Activated CD4-positive, alpha-beta memory T cell treated with anti-CD3 and anti-CD28 coated beads for 36 hours (primary cell): ENCODE data around the gene RCCD1. TPM values are rescaled to one million over a fixed set of nuclear protein-coding genes. Genes with fewer than 3 reads are reported as not detected.

Experiments used
- CTCF ChIA-PET: fragments of 350-600 bp; sonication (Branson Sonifier 250); formaldehyde crosslinking; loops from one replicate; lab custom pipeline; 2021; ENCODE audit warnings: antibody characterized with exemption, inconsistent platforms; lab: Charles Lee
- POLR2A ChIA-PET: fragments of 350-600 bp; sonication (Branson Sonifier 250); formaldehyde crosslinking; loops from one replicate; lab custom pipeline; 2021; ENCODE audit warnings: antibody characterized with exemption; lab: Charles Lee
- DNase-seq: peaks from one replicate; pipeline ENCODE4 v3.0.0-alpha.2; 2020
- H3K27ac Mint-ChIP-seq: one replicate; pipeline ENCODE4 v1.8.0; 2021; ENCODE audit warnings: mixed read lengths
- H3K27me3 Mint-ChIP-seq: one replicate; pipeline ENCODE4 v1.8.0; 2021; ENCODE audit warnings: mixed read lengths
- H3K36me3 Mint-ChIP-seq: one replicate; pipeline ENCODE4 v1.8.0; 2021; ENCODE audit warnings: mixed read lengths
- H3K4me1 Mint-ChIP-seq: one replicate; pipeline ENCODE4 v1.8.0; 2021; ENCODE audit warnings: low read depth, mixed read lengths
- H3K4me3 Mint-ChIP-seq: one replicate; pipeline ENCODE4 v1.8.0; 2021; ENCODE audit warnings: mild to moderate bottlenecking, mixed read lengths
- H3K9me3 Mint-ChIP-seq: one replicate; pipeline ENCODE4 v1.8.0; 2021; ENCODE audit warnings: mixed read lengths
- intact Hi-C: fragments of 100-400 bp; cut with micrococcal nuclease; formaldehyde crosslinking; loops from one replicate; pipeline ENCODE4 v1.15.1; 2023
- total RNA-seq, 2 experiments: library from RNA; stranded (reverse); gene quantifications; one replicate each; pipeline ENCODE4 v1.2.3, GENCODE V29; 2021

Gene RCCD1
- total RNA-seq, 2 experiments from 2014 or later, result 39.9 to 41.4 TPM

GRCh38 chr15:90911906-90912769 lies 42.5 kb upstream of the RCCD1 start:
- H3K4me1 Mint-ChIP-seq, result no peaks in the 10 kb centered on the region
- H3K36me3 Mint-ChIP-seq, result peaks cover 54% of the 10 kb centered on the region
- H3K27ac Mint-ChIP-seq, result no peak overlapping the region
- no peak overlapping the region for H3K4me3 Mint-ChIP-seq
- ChIA-PET POLR2A (no interaction called here), CTCF (interaction anchor here (1.1 kb wide), 1 partner anchor 26 kb away, joined by 3 read pairs; no protein-coding TSS in a partner anchor)
- no peak for DNase-seq
- H3K27me3 Mint-ChIP-seq, result no peaks in the 10 kb centered on the region
- no peaks in the 10 kb centered on the region for H3K9me3 Mint-ChIP-seq
- intact Hi-C loops, result no loop called here

GRCh38 chr15:90912770-90913075 lies 42.0 kb upstream of the RCCD1 start:
- H3K27me3 Mint-ChIP-seq, result no peaks in the 10 kb centered on the region
- no peak for DNase-seq
- intact Hi-C loops, result no loop called here
- H3K4me3 Mint-ChIP-seq, result no peak overlapping the region
- H3K27ac Mint-ChIP-seq, result no peak overlapping the region
- H3K9me3 Mint-ChIP-seq, result no peaks in the 10 kb centered on the region
- peaks cover 54% of the 10 kb centered on the region for H3K36me3 Mint-ChIP-seq
- CTCF ChIA-PET, result no interaction called here
- H3K4me1 Mint-ChIP-seq, result no peaks in the 10 kb centered on the region
- POLR2A ChIA-PET, result no interaction called here

GRCh38 chr15:90913398-90913944 lies 41.2 kb upstream of the RCCD1 start:
- intact Hi-C loops, result no loop called here
- no peaks in the 10 kb centered on the region for H3K27me3 Mint-ChIP-seq
- no peak overlapping the region for H3K27ac Mint-ChIP-seq
- no peak overlapping the region for H3K4me3 Mint-ChIP-seq
- peaks cover 55% of the 10 kb centered on the region for H3K36me3 Mint-ChIP-seq
- no peaks in the 10 kb centered on the region for H3K9me3 Mint-ChIP-seq
- POLR2A ChIA-PET, result interaction anchor here (0.7 kb wide), 1 partner anchor 24 kb away, joined by 3 read pairs; no protein-coding TSS in a partner anchor
- DNase-seq, result no peak
- CTCF ChIA-PET, result interaction anchor here (0.7 to 1.5 kb wide), 3 partner anchors 11 to 43 kb away, joined by 3 to 5 read pairs (median 4); partner anchors contain the start of gene MAN2A2
- no peaks in the 10 kb centered on the region for H3K4me1 Mint-ChIP-seq

DNA sequence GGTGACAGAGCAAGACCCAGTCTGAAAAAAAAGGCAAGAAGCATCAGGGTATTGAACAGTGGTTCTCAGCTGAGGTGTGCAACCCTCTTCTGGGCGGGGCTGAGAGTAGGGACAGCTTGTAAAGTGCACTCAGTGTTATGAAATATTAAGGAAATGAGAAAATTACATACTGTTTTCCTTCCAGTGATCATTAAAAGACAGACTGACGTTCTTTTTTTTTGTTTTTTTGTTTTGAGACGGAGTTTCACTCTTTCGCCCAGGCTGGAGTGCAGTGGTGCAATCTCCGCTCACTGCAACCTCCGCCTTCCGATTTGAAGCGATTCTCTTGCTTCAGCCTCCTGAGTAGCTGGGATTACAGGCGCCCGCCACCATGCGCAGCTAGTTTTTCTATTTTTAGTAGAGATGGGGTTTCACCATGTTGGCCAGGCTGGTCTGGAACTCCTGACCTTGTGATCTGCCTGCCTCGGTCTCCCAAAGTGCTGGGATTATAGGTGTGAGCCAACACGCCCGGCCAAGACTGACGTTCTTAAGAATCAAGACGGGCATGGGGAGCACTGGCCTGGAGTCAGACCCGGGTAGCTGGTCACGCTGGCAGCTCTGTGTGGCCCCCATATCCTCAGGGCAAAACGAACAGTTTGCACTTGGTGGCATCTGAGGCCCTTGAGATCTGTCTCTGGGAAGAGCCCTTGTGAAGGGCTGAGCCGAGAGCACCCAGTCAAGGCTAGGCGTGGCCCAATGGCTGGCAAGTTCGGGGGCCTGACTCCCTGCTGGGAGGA lies 40.2 kb upstream of the RCCD1 start:
- POLR2A ChIA-PET, result interaction anchor here (0.6 to 0.7 kb wide), 2 partner anchors 25 to 471 kb away, joined by 3 read pairs; no protein-coding TSS in a partner anchor
- CTCF ChIA-PET, result interaction anchor here (0.7 to 1.8 kb wide), 4 partner anchors 12 to 42 kb away, joined by 3 to 5 read pairs (median 4); partner anchors contain the start of genes HDDC3 and MAN2A2
- Mint-ChIP-seq H3K36me3 (peaks cover 56% of the 10 kb centered on the region), H3K4me3 (no peak overlapping the region), H3K27me3 (no peaks in the 10 kb centered on the region), H3K27ac (no peak overlapping the region), H3K9me3 (no peaks in the 10 kb centered on the region), H3K4me1 (no peaks in the 10 kb centered on the region)
- DNase-seq, result no peak
- intact Hi-C loops, result no loop called here

DNA sequence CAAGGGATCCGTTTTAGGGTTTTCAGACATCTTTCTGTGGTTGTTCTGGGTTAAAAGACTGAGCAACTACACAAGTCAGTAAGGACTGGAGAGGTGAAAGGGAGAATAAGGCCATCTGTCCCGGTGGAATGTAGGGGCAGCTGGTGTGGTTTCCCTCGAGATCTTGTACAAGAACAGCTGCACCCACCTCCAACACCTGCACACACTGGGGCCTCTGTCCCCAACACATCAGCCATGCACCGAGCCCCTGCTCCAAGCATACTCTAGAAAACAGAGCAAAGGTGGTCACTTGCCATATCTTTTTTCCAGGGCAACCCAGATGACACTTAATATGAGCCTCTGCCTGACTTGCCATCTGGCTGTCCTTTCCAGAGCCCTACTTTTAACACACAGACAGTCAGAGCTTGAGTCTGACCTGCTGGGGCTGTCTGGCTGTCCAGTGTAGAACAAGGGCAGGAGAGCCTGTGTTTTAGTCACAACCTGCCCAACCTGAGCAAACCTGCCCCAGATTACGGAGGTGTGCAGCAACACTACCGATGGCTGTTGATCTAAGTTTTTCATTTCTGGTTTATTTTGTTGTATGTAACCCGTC lies 39.4 kb upstream of the RCCD1 start:
- ChIA-PET POLR2A (no interaction called here), CTCF (interaction anchor here (1.8 kb wide), 1 partner anchor 17 kb away, joined by 5 read pairs; the partner anchor contains the start of gene HDDC3)
- no peaks in the 10 kb centered on the region for H3K27me3 Mint-ChIP-seq
- peaks cover 63% of the 10 kb centered on the region for H3K36me3 Mint-ChIP-seq
- H3K4me1 Mint-ChIP-seq, result no peaks in the 10 kb centered on the region
- H3K9me3 Mint-ChIP-seq, result no peaks in the 10 kb centered on the region
- intact Hi-C loops, result no loop called here
- H3K4me3 Mint-ChIP-seq, result no peak overlapping the region
- H3K27ac Mint-ChIP-seq, result no peak overlapping the region
- DNase-seq, result no peak

DNA sequence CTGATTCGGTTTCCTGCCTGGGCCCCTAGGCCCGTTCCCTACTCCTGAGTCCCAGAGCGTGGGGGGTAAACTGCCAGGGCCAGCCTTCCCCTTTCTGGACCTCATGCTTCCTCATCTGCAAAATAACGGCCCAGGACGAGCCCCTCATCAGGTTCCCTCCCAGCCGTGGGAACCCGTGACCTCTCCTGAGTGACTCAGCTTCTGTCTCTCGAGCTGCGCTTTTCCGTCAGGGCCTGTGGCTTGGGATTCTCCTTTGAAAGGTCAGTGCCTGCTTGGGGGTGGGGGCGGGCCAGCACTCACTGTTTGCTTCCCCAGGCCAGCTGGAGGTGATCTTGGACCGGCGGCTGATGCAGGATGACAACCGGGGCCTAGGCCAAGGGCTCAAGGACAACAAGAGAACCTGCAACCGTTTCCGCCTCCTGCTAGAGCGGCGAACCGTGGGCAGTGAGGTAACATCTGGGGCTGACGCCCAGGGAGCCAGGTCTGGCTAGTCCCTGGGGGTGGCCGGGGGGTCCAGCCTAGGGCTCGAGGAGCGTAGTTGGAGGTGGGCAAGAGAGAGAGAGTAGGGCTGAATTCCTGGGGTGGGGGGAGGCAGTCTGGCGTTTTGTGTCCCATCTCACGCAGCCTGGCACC lies 38.8 kb upstream of the RCCD1 start:
- intact Hi-C loops, result no loop called here
- Mint-ChIP-seq H3K27me3 (no peaks in the 10 kb centered on the region), H3K27ac (no peak overlapping the region), H3K9me3 (no peaks in the 10 kb centered on the region), H3K4me1 (no peaks in the 10 kb centered on the region), H3K36me3 (peaks cover 64% of the 10 kb centered on the region), H3K4me3 (no peak overlapping the region)
- POLR2A ChIA-PET, result no interaction called here
- CTCF ChIA-PET, result interaction anchor here (1.8 kb wide), 1 partner anchor 16 kb away, joined by 5 read pairs; the partner anchor contains the start of gene HDDC3
- DNase-seq, result no peak

DNA sequence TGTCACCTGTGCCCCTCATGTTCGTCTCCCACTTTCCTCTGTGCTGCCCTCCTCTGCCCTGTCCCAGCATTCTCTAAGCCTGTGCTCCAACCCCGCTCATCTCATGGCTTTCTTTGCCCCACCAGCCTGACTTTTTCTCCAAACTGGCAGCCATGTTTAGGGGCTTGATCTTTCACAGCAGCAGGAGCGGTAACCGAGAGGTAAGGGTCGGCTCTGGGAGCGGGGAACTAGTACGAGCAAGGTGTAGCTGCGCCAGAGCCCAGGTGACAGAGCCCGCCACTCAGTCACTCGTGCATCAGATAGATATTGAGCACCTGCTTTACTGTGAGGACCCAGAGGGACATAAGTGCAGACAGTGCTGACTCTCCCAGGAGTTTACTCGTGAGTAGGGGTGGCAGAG lies 38.2 kb upstream of the RCCD1 start:
- Mint-ChIP-seq H3K4me3 (no peak overlapping the region), H3K4me1 (no peaks in the 10 kb centered on the region), H3K36me3 (peaks cover 65% of the 10 kb centered on the region), H3K27me3 (no peaks in the 10 kb centered on the region), H3K27ac (no peak overlapping the region), H3K9me3 (no peaks in the 10 kb centered on the region)
- intact Hi-C loops, result no loop called here
- POLR2A ChIA-PET, result no interaction called here
- CTCF ChIA-PET, result interaction anchor here (1.3 kb wide), 1 partner anchor 14 kb away, joined by 3 read pairs; the partner anchor contains the start of gene MAN2A2
- DNase-seq, result no peak

DNA sequence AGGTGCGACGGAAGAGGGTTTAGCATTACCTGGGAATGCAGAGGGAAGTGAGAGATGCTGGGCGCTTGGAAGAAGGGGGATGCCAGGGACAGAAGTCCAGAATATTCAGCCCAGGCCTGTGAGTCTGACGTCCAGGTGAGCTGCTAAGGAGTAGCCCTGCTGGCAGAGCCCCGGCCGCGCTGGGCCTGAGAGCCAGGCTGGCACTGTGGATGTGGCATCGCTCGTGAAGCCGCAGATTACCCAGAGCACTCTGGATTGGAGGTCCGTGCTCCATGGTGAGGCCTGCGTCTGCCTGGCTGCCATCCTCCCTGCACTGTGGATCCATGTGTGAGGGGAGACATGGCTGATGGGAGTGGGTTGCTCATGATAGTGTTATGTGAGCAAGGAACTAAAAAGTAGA lies 37.1 kb upstream of the RCCD1 start:
- intact Hi-C loops, result no loop called here
- no peak for DNase-seq
- ChIA-PET CTCF (interaction anchor here (1.0 to 1.3 kb wide), 2 partner anchors 14 to 15 kb away, joined by 3 to 4 read pairs; partner anchors contain the start of genes HDDC3 and MAN2A2), POLR2A (no interaction called here)
- no peaks in the 10 kb centered on the region for H3K9me3 Mint-ChIP-seq
- no peak overlapping the region for H3K4me3 Mint-ChIP-seq
- peaks cover 7% of the 10 kb centered on the region for H3K4me1 Mint-ChIP-seq
- H3K36me3 Mint-ChIP-seq, result peaks cover 69% of the 10 kb centered on the region
- H3K27me3 Mint-ChIP-seq, result no peaks in the 10 kb centered on the region
- H3K27ac Mint-ChIP-seq, result no peak overlapping the region

DNA sequence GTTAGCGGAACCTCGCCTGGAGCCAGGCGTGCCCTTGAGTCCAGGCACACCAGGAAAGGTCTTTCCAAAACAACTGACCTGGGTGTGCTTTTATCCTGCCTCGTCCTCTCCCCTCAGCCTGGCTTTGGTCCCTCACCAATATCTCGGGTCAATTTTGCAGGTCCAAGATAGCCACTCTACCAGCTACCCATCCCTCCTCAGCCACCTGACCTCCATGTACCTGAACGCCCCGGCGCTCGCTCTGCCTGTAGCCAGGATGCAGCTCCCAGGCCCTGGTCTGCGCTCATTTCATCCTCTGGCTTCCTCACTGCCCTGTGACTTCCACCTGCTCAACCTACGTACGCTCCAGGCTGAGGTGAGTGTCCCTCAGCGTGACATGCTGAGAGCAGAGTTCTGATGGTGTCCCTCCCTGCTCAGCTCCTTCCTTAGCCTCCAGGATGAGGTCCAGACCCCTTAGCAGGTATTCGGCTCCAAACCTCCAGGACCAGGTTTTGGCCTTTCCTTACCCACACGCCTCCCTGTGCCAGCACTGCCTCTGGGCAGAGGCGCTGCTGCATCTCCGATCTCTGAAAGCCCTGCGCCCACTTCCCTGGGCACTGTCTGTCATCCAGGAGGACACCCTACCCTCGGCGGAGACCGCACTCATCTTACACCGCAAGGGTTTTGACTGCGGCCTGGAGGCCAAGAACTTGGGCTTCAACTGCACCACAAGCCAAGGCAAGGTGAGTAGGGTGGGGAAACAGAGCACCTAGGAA lies 36.5 kb upstream of the RCCD1 start:
- intact Hi-C loops, result no loop called here
- H3K9me3 Mint-ChIP-seq, result no peaks in the 10 kb centered on the region
- H3K27ac Mint-ChIP-seq, result no peak overlapping the region

DNA sequence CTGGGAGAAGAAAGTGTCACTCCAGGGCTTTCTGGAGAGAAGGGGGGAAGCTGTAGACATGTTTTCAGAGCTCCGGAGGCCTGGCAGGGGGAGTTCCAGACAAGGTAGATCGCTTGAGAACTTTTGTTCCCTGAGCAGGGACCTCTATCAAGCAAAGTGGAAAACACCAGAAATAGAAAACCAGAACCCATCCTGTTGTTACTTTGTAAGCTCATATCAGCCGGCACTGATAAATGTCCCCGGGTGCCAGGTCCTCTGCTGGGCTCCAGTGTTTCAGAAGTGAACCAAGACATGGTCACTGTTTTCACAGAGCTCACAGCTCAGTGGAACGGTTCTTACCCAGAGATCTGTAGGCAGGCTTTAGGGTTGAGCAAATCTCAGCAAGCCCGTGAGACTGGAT lies 35.8 kb upstream of the RCCD1 start:
- DNase-seq, result no peak
- intact Hi-C loops, result no loop called here
- ChIA-PET CTCF (interaction anchor here (0.8 kb wide), 1 partner anchor 13 kb away, joined by 3 read pairs; the partner anchor contains the start of gene HDDC3), POLR2A (no interaction called here)
- Mint-ChIP-seq H3K4me3 (no peak overlapping the region), H3K27ac (no peak overlapping the region), H3K36me3 (peaks cover 62% of the 10 kb centered on the region), H3K27me3 (no peaks in the 10 kb centered on the region), H3K4me1 (peaks cover 19% of the 10 kb centered on the region), H3K9me3 (no peaks in the 10 kb centered on the region)

More for the DNA sequence above, 36.5 kb upstream of the RCCD1 start:
- POLR2A ChIA-PET, result no interaction called here
- Mint-ChIP-seq H3K36me3 (peaks cover 64% of the 10 kb centered on the region), H3K4me1 (peaks cover 13% of the 10 kb centered on the region), H3K4me3 (no peak overlapping the region), H3K27me3 (no peaks in the 10 kb centered on the region)
- CTCF ChIA-PET, result interaction anchor here (0.8 to 1.0 kb wide), 2 partner anchors 13 to 14 kb away, joined by 3 to 4 read pairs; partner anchors contain the start of gene HDDC3
- no peak for DNase-seq
